ENCODE data around the gene EDN2. TPM values are rescaled to one million over a fixed set of nuclear protein-coding genes. Genes with fewer than 3 reads are reported as not detected.

EDN2 gene
- total RNA-seq, 1 donor = not detected

DNA sequence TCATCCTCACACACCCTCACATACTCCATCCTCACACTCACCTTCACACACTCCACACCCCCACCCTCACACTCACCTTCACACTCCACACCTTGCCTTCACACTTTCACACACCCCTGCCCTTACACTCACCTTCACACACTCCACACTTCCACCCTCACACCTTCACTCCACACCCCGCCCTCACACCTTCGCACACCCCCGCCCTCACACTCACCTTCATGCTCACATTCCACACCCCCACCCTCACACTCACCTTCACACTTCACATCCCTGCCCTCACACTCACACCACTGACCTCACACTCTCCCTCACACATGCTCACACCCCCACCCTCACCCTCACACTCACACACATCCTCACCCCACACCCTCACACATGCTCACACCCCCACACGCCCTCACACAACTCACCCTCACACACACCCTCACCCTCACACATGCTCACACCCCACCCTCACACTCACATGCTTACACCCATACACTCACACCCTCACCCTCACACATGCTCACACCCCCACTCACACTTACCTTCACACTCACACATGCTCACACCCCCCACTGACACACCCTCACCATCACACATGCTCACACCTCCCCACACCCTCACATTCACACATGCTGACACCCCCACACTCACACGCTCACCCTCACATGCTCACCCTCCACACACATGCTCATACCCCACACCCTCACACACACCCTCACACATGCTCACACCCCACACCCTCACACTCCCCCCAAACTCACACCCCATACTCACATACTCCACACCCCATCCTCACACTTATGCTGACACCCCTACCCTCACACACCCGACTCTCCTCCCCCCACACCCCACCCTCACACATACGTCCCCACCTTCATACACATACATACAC lies 44.5 kb upstream of the EDN2 start:
- TF ChIP-seq, protein P1, sequence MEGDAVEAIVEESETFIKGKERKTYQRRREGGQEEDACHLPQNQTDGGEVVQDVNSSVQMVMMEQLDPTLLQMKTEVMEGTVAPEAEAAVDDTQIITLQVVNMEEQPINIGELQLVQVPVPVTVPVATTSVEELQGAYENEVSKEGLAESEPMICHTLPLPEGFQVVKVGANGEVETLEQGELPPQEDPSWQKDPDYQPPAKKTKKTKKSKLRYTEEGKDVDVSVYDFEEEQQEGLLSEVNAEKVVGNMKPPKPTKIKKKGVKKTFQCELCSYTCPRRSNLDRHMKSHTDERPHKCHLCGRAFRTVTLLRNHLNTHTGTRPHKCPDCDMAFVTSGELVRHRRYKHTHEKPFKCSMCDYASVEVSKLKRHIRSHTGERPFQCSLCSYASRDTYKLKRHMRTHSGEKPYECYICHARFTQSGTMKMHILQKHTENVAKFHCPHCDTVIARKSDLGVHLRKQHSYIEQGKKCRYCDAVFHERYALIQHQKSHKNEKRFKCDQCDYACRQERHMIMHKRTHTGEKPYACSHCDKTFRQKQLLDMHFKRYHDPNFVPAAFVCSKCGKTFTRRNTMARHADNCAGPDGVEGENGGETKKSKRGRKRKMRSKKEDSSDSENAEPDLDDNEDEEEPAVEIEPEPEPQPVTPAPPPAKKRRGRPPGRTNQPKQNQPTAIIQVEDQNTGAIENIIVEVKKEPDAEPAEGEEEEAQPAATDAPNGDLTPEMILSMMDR (IDR thresholded peaks at IDR 0.05; ENCODE audit: insufficient read depth, low read length) = no peak

DNA sequence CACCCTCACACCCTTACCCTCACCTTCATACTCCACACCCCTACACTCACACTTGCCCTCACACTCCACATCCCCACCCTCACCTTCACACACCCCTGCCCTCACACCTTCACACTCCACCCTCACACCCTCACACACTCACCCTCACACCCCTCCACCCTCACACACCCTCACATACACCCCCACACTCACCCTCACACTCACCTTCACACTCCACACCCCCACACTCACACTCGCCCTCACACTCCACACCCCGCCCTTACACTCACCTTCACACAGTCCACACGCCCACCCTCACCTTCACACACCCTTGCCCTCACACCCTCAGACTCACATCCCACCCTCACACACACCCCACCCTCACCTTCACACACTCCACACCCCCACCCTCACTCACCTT lies 43.6 kb upstream of the EDN2 start:
- TF ChIP-seq, protein P1 (IDR thresholded peaks at IDR 0.05; ENCODE audit: insufficient read depth, low read length) = no peak
- no peak for DNase-seq (ENCODE audit: low read depth)
- H3K4me3 ChIP-seq (ENCODE audit: low read depth, low read length) = no peak overlapping the region

More for the DNA sequence above, 44.5 kb upstream of the EDN2 start:
- no peak for DNase-seq (ENCODE audit: low read depth)
- H3K4me3 ChIP-seq (ENCODE audit: low read depth, low read length) = no peak overlapping the region

DNA sequence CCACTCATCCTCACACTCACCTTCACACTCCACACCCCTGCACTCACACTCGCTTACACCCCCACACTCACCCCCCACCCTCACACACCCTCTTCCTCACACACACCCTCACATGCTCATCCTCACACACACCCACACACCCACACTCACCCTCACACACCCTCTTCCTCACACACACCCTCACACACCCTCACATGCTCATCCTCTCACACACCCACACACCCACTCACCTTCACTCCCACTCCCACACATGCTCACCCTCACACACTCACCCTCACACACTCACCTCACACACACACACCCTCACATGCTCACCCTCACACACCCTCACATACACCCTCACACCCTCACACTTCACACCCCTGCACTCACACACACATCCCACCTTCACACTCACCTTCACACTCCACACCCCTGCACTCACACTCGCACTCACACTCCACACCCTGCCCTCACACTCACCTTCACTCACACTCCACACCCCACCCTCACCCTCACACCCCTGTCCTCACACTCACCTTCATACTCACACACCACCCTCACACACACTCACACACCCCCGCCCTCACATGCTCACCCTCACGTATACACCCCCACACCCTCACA lies 42.6 kb upstream of the EDN2 start:
- TF ChIP-seq, protein P1 (IDR thresholded peaks at IDR 0.05; ENCODE audit: insufficient read depth, low read length) = no peak
- DNase-seq (ENCODE audit: low read depth) = no peak
- no peak overlapping the region for H3K4me3 ChIP-seq (ENCODE audit: low read depth, low read length)

- TF ChIP-seq, protein P1 (IDR thresholded peaks at IDR 0.05; ENCODE audit: insufficient read depth, low read length) = no peak
- no peak overlapping the region for H3K4me3 ChIP-seq (ENCODE audit: low read depth, low read length)
- no peak for DNase-seq (ENCODE audit: low read depth)
Measured at GRCh38 chr1:41525891-41526587, 41.6 kb upstream of the EDN2 start.

DNA sequence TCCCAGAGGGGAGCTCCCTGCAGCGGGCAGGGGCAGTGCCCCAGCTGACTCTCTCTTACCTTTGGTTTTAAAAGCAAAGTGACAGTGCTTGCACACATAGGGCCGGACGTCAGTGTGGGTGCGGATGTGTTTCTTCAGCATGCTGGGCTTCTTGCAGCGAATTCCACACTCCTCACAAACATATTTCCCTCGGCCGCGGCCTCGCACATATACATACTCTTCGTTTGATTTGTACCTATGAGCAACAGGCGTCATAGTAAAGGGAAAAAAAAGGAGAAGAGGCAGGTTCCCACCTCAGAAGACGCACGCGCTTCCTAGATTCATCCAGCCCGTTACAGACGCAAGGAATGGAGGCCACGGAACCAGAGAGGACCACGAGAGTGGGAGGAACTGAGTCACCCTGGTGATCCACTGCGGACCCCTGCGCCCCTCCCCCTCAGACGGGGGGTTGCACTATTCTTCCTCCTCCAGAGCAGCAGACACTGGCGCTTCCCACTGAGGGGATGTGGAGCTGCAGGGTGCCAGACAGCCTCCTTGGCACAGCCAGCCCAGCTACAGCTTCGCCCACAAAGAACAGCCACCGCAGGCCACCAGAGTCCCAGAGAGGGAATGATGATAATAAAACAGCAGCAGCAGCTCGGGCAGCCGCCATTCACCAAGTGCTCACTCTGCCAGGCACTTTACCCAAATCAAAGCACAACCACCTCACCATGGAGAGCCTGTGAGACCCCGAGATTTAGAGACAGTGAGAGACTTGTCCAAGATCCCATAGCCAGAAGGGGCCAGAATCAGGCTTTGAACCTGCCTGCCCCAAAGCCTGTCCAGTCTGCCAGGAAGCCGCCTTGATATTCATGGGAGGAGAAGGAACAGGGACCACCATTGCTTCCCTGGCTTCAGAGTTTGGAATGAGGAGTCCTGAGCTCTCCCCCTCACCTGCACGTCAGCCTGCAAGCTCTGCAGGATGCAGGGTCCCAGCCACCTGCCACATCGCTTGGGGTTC lies 40.5 kb upstream of the EDN2 start:
- DNase-seq (ENCODE audit: low read depth) = no peak
- TF ChIP-seq, protein P1 (IDR thresholded peaks at IDR 0.05; ENCODE audit: insufficient read depth, low read length) = no peak
- no peak overlapping the region for H3K4me3 ChIP-seq (ENCODE audit: low read depth, low read length)

Measured in fibroblast of the aortic adventitia (primary cell).